Brain microvascular endothelial cell (primary cell): ENCODE data around the gene CPN2.
A peak's percentile ranks its signal among the peaks of the same experiment; 100 is the strongest.

Source experiments
- DNase-seq: peaks from one replicate; pipeline ENCODE4 v3.0.0-alpha.2; 2020
- H3K27ac ChIP-seq: fragments of 250-450 bp; sonication (Bioruptor Pico); 2 replicates; pipeline ENCODE4 v1.5.1; 2020; ENCODE audit warnings: mild to moderate bottlenecking, moderate library complexity
- H3K27me3 ChIP-seq: fragments of 250-450 bp; sonication (Bioruptor Pico); replicated peaks from 2 replicates; pipeline ENCODE4 v1.5.1; 2020; ENCODE audit warnings: mild to moderate bottlenecking
- H3K36me3 ChIP-seq: fragments of 250-450 bp; sonication (Bioruptor Pico); replicated peaks from 2 replicates; pipeline ENCODE4 v1.5.1; 2020; ENCODE audit warnings: mild to moderate bottlenecking
- H3K4me3 ChIP-seq: 2 replicates; pipeline ENCODE4 v1.5.1; 2011; ENCODE audit warnings: low read depth, mild to moderate bottlenecking, control low read depth, low read length, moderate library complexity
- CTCF ChIP-seq: IDR thresholded peaks from 2 replicates; pipeline ENCODE4 v1.5.1; 2011; ENCODE audit warnings: low read depth, mild to moderate bottlenecking, moderate library complexity, low read length, control low read depth, inconsistent platforms; ENCODE audit errors: missing control alignments
- in situ Hi-C: cut with HindIII; loops from 2 replicates; pipeline ENCODE4 v1.10.0; 2017; ENCODE audit warnings: low sequenced_read_pairs, low pct_ligation_motif_present

CPN2 gene

GRCh38 chr3:194315088-194315964 is 35.8 kb downstream of the CPN2 start:
- Histone ChIP-seq H3K4me3 (peak overlapping the region; percentile 45), H3K36me3 (no peaks in the 10 kb centered on the region), H3K27me3 (peaks cover 84% of the 10 kb centered on the region), H3K27ac (no peak overlapping the region)
- in situ Hi-C loops, result loop anchor here (25.0 kb wide), 1 partner anchor 553 kb away; no protein-coding TSS in a partner anchor
- peak; percentile 52 for DNase-seq
- TF ChIP-seq CTCF, result peak; percentile 79

GRCh38 chr3:194314388-194315068 is 36.6 kb downstream of the CPN2 start:
- TF ChIP-seq CTCF, result no peak
- Histone ChIP-seq H3K27ac (no peak overlapping the region), H3K27me3 (peaks cover 84% of the 10 kb centered on the region), H3K4me3 (no peak overlapping the region), H3K36me3 (no peaks in the 10 kb centered on the region)
- in situ Hi-C loops, result loop anchor here (25.0 kb wide), 1 partner anchor 552 kb away; no protein-coding TSS in a partner anchor
- no peak for DNase-seq

- H3K4me3 ChIP-seq, result no peak overlapping the region
- DNase-seq, result no peak
- no peak overlapping the region for H3K27ac ChIP-seq
- H3K36me3 ChIP-seq, result no peaks in the 10 kb centered on the region
- TF ChIP-seq CTCF, result peak; percentile 45
- peaks cover 82% of the 10 kb centered on the region for H3K27me3 ChIP-seq
- in situ Hi-C loops, result loop anchor here (25.0 kb wide), 1 partner anchor 551 kb away; no protein-coding TSS in a partner anchor
Observed at GRCh38 chr3:194313560-194314387, 37.4 kb downstream of the CPN2 start.

- TF ChIP-seq CTCF, result no peak
- Histone ChIP-seq H3K4me3 (no peak overlapping the region), H3K27me3 (peaks cover 79% of the 10 kb centered on the region), H3K27ac (no peak overlapping the region), H3K36me3 (no peaks in the 10 kb centered on the region)
- DNase-seq, result no peak
- in situ Hi-C loops, result loop anchor here (25.0 kb wide), 1 partner anchor 551 kb away; no protein-coding TSS in a partner anchor
Observed at GRCh38 chr3:194312743-194313281, 38.3 kb downstream of the CPN2 start.

- no peak for TF ChIP-seq CTCF
- Histone ChIP-seq H3K27ac (no peak overlapping the region), H3K27me3 (peaks cover 76% of the 10 kb centered on the region), H3K36me3 (no peaks in the 10 kb centered on the region), H3K4me3 (no peak overlapping the region)
- in situ Hi-C loops, result loop anchor here (25.0 kb wide), 1 partner anchor 550 kb away; no protein-coding TSS in a partner anchor
- DNase-seq, result no peak
Observed at GRCh38 chr3:194312186-194312742, 38.9 kb downstream of the CPN2 start.
